ENCODE data around the gene CDX1.

Gene CDX1

GRCh38 chr5:150163035-150163434 lies 3.5 kb upstream of the CDX1 start:
- no peak overlapping the region for H3K4me3 ChIP-seq (ENCODE audit: low read length)
- DNase-seq (ENCODE audit: low read depth), result no peak
- TF ChIP-seq, protein P1, sequence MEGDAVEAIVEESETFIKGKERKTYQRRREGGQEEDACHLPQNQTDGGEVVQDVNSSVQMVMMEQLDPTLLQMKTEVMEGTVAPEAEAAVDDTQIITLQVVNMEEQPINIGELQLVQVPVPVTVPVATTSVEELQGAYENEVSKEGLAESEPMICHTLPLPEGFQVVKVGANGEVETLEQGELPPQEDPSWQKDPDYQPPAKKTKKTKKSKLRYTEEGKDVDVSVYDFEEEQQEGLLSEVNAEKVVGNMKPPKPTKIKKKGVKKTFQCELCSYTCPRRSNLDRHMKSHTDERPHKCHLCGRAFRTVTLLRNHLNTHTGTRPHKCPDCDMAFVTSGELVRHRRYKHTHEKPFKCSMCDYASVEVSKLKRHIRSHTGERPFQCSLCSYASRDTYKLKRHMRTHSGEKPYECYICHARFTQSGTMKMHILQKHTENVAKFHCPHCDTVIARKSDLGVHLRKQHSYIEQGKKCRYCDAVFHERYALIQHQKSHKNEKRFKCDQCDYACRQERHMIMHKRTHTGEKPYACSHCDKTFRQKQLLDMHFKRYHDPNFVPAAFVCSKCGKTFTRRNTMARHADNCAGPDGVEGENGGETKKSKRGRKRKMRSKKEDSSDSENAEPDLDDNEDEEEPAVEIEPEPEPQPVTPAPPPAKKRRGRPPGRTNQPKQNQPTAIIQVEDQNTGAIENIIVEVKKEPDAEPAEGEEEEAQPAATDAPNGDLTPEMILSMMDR (conservative IDR thresholded peaks at IDR 0.05; ENCODE audit: low read length), result no peak

DNA sequence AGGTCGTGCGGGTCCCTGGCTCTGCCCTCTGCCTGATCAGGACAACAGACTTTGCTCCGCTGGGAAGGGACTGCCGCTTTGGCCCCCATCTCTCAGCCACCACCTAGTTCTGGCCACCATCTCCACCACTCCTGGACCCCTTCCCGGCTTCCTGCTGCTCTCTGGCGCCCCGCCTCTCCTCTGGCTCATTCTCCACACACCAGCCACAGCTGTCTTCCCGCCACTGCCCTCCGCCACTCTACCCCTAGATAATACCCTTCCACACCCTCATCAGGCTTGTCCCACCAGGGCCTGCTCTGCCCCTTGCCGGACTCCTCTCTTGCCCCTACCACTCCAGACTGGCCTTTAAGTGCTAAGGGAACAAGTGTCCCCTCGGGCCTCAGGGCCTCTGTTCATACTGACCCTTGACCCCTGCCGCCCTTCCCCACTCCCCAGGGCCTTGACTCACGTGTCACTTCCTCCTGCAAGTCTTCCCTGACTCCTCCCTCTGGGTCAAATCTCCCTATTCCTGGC lies 3.0 kb upstream of the CDX1 start:
- TF ChIP-seq, protein P1 (conservative IDR thresholded peaks at IDR 0.05; ENCODE audit: low read length), result peak; percentile 35
- no peak for DNase-seq (ENCODE audit: low read depth)
- no peak overlapping the region for H3K4me3 ChIP-seq (ENCODE audit: low read length)

- TF ChIP-seq, protein P1 (conservative IDR thresholded peaks at IDR 0.05; ENCODE audit: low read length), result no peak
- no peak for DNase-seq (ENCODE audit: low read depth)
Measured at GRCh38 chr5:150164211-150164980, 2.2 kb upstream of the CDX1 start.

GRCh38 chr5:150166037-150166649 lies 435 bp upstream of the CDX1 start:
- TF ChIP-seq, protein P1 (conservative IDR thresholded peaks at IDR 0.05; ENCODE audit: low read length), result no peak
- H3K4me3 ChIP-seq (ENCODE audit: low read length), result no peak overlapping the region
- no peak for DNase-seq (ENCODE audit: low read depth)

More at GRCh38 chr5:150164211-150164980, 2.2 kb upstream of the CDX1 start:
- H3K4me3 ChIP-seq (ENCODE audit: low read length), result no peak overlapping the region

- no peak for DNase-seq (ENCODE audit: low read depth)
- TF ChIP-seq, protein P1 (conservative IDR thresholded peaks at IDR 0.05; ENCODE audit: low read length), result no peak
- no peak overlapping the region for H3K4me3 ChIP-seq (ENCODE audit: low read length)
Measured at GRCh38 chr5:150167512-150167850, 903 bp downstream of the CDX1 start.

DNA sequence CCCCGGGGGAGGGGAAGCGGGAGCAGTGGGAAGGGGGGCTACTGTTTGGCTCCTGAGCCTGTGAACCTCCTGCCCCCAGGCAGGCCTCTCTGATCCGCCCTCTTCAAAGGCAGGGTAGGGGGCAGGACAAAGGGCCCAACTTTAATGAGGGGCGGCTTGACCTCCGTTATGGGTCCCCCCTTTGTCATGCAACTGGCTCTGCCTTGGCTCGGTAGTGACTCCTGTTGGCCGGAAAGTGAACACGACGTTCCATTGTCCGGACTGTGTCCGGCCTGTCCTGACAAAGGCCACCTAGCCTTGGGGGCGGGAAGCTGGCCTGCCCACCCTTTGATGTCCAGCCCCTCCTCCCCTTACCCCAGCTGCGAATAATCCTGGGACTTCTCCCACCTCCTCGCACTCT lies 1.3 kb downstream of the CDX1 start:
- no peak overlapping the region for H3K4me3 ChIP-seq (ENCODE audit: low read length)
- DNase-seq (ENCODE audit: low read depth), result no peak

More for the DNA sequence above, 1.3 kb downstream of the CDX1 start:
- TF ChIP-seq, protein P1 (conservative IDR thresholded peaks at IDR 0.05; ENCODE audit: low read length), result no peak

All from AG10803 (cell line).